Activated CD4-positive, alpha-beta T cell treated with anti-CD3 and anti-CD28 coated beads for 1 hour (primary cell): ENCODE measurements around the gene IFIT1.
"Not testable (repeated sequence)": the region's sequence is repeated elsewhere in the genome, so short reads cannot be mapped to it uniquely, and the experiment has no call there.

Experiments used
- DNase-seq: peaks from one replicate; pipeline ENCODE4 v3.0.0-alpha.2; 2020

IFIT1 gene

GRCh38 chr10:89367529-89367928 is 24.9 kb upstream of the IFIT1 start:
- DNase-seq: no peak

DNA sequence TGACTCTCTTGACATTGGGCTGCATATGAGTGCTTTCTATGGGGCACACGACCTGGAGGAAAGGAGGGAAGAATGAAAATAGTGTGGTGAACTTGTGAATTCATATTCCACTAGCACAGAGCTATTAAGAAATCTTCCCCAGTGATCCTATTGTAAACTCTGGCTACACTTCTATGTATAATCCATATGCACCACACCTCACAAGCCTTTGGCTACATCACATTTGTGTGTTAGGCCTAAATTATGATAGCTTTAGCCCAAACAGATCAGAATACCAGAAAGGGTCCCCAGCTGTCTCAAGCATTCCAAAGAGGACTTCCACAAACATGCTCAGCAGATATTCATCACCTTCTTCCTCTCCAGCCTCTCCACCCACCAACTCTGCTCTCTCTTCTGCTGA is 24.3 kb upstream of the IFIT1 start:
- DNase-seq: no peak

GRCh38 chr10:89369156-89370105 is 23.0 kb upstream of the IFIT1 start:
- no peak for DNase-seq

DNA sequence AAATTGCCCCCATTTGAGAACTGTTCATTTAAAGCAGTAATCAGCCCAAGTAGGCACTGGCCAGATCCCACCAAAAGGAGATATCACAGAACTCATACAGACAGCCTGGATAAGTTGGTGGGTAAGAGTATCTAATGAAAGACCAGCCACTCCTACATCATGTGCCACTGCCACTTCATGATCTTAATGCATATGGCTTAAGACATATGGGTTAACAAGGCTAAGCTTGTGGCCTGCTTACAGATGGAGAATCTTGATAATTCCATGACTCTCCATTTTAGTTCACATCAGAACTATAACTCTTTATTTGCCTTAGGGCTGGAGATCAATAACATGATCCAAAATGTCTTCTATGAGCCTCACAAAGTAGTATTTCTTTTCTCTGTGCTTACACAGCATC is 21.3 kb upstream of the IFIT1 start:
- DNase-seq: no peak

- no peak for DNase-seq
Observed at GRCh38 chr10:89371987-89372386, 20.4 kb upstream of the IFIT1 start.

DNA sequence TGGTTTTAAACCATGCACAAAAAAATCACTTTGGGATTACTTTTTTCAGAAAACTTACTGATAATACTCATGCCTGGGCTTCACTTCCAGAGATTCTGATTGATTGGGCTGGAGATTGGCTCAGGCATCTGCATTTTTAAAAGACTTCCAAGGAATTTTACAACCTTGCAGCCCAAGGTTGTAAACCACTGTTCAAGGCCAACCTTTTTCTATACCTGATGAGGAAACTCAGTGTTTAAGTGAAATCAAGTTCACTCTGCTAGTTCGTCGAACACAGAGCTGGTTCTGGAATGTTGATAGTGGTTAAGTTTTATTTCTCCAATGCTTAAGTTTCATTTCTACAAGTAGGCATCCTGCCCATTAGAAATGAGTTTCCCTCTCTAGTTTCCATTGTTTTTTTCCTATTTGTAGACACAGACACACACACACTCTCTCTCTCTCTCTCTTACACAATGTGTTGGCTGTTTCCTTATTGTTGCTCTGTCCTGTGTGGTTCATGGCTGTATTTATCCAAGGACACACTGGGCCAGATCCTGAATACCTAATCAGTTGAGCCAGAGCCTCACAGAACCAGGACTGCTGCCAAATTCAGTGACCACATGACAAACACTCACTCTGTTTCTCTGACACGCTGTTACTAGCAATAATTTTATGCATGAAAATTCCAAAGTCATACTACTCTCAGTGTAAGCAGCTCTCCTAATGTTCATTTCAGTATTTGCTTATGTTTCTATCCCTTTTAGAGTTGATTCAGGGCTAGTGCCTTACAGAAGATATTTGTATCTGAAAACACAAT is 18.3 kb upstream of the IFIT1 start:
- no peak for DNase-seq

- no peak for DNase-seq
Observed at GRCh38 chr10:89374713-89375141, 17.7 kb upstream of the IFIT1 start.

DNA sequence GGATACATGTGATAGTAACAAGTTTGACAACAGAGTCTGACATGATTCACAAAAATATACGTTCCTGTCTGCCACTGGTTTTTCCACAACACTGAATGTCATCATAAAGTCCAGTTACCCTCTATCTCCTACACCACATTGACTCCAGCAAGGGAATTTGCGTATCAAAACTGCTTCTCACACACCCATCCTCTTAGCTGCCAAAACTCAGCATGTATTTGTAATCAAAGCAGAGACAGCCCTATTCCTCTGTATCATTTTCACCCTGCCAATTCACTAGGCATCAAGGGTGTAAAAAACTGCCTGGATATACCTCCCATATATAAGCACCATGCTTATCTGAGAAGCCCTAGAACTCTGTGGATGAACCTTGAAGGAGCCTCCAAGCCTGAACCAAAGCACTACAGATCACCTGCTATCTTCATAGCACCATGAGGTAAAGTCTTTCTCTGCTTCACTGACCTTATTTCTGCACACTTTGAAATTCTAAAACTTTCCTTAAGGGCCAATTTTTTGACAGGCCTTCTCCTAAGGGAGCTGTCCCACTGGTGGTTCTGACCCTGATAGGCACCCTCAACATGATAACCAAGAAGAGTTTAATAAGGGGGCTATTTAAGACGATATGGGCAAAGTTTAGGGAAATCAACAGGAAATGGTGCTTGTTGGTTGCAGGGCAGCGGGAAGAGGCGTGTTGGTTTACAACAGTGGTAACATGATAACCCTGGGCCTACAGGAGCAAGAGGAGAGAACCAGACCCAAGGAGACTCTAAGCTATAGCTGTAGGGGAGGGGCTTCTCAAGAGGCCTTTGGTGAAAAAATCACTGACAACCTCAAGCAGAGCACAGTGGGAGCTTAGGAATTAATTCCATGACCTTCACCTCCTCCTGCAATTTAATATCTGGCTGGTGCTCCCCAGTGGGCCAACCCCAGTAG is 14.5 kb upstream of the IFIT1 start, which contains the start of gene IFIT1B:
IFIT1B (plus strand) TSS at position 352 of the 933 bp plus-strand sequence; CDS start at position 432, 80 bp downstream.
- no peak for DNase-seq

DNA sequence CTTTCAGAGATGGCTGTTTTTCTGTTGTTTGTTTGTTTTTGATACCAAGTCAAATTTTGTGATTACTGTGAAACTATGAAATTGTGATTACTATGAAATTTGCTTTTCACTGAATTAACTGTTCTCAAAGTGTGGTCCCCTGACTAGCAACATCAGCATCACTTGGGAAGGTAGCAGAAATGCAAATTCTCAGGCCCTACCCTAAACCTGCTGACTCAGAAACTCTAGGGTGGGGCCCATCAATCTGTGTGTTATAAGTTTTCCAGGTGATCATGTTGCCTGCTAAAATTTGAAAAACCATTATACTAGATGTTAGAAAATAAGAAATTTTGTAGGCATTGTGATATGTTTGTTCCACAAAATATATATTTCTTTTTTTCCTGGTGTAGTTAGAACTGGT is 13.3 kb upstream of the IFIT1 start:
- DNase-seq: no peak

GRCh38 chr10:89382757-89383156 is 9.7 kb upstream of the IFIT1 start:
- no peak for DNase-seq

- no peak for DNase-seq
Observed at GRCh38 chr10:89384474-89385340, 7.7 kb upstream of the IFIT1 start.

GRCh38 chr10:89388806-89389205 is 3.6 kb upstream of the IFIT1 start:
- DNase-seq: no peak

DNA sequence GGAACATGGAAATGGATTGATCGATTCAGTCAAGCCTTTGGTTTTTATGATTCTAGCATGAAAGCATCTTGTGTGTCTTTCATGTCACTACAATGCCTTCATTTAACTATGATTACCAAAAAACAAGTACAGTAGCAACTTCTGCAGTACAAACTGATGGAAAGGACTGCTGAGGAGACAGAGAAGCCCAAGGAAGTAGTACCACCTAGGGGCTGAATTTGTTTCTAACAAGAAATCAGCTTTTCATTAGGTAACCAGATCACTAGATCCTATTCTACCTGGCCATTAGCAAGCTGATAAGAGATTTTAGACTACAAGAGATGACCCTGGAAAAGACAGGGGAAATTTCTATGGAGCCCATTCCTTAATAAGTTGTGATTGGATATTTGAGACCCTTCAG is 3.2 kb upstream of the IFIT1 start:
- DNase-seq: no peak

- no peak for DNase-seq
Observed at GRCh38 chr10:89390476-89391225, 1.8 kb upstream of the IFIT1 start.

DNA sequence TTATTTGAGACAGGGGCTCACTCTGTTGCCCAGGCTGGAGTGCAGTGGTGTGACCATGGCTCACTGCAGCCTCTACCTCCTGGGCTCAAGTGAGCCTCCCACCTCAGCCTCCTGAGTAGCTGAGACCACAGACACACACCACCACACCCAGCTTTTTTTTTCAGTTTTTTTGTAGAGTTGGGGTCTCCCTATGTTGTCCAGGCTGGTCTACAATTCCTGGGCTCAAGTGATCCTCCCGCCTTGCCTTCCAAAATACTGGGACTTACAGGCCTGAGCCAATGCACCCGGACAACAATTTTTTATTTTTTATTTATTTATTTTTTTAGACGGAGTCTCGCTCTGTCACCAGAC is 1.2 kb upstream of the IFIT1 start:
- DNase-seq: not testable (repeated sequence)

DNA sequence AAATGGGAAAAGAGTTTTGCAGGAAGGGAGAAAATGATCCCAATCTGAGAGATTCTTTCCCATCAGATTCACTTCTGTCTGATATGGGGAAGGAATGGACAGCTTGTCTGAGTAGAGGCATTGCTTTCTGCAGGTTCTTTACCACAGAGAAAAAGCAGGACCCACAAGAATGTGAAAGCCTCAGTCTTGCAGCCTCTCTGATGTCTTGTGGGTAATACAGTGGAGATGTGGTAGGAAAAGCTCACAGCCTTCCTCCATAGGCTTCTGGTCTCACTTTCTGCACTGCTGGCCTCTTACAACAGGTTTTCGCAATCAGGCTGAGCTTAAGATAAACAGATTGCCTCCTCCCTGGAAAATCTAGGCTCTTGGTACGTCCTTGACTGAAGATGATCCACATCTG is 551 bp downstream of the IFIT1 start:
- DNase-seq: no peak

DNA sequence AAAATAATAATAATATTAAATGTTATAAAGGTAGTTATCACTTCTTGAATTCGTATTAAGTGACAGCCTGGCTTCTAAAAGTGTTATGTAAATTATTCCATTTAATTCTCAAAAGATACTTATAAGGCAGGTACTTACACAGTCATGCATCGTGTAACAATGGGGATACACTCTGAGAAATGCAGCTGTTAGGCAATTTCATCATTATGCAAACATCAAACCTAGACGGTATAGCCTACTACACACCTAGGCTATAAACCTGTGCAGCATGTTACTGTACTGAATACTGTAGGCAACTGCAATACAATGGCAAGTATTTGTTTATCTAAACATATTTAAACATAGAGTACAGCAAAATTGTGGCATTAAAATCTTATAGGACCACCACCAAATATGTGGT is 1.5 kb downstream of the IFIT1 start:
- no peak for DNase-seq

DNA sequence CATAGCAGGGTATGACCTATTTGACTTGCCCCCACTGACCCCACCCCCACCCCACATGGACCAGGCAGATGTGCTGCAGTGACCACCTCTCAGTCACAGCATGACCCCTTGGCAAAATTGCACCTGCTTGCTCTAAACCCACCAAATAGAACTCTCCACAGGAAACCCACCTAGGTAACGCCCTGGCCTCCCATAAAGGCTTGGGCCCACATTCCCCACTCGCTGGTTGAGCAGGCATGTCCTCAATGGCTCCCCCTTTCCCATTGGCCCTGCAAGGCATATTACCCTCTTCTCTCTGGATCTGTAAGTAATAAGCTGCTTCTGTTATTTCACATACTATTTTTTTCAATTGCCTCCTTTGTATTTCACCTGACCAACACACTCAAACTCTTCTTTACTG is 2.7 kb downstream of the IFIT1 start:
- no peak for DNase-seq

DNA sequence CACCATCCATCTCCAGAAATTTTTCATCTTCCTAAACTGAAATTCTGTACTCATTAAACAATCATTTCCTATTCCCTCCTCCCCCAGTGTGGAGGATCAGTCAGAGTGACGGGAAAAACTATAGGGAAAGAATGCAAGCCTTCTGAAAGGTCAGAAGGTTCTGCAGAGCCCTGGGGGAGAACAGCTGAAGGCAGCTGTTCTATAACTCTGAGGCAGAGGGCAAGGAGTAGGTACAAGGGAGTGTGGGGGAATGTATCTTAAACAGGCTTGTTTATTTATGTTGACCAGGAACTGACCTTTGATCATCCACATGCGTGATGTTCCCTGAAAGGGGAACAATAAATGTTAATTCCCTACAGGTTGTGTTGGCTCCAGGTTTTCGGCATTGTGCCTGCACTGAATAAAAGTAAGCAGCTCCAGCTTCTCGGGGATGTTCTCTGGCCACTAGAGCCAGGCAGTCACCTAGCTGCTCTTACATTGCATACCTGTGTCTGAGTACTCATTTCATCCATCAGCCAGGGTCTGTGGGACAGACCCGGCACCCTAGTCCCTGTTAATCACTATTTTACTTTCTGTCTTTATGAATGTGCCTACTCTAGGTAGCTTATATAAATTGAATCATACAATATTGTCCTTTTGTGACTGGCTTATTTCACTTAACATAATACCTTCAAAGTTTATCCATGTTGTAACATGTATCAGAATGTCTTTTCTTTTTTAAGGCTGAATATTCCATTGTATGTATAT is 5.8 kb downstream of the IFIT1 start:
- no peak for DNase-seq

DNA sequence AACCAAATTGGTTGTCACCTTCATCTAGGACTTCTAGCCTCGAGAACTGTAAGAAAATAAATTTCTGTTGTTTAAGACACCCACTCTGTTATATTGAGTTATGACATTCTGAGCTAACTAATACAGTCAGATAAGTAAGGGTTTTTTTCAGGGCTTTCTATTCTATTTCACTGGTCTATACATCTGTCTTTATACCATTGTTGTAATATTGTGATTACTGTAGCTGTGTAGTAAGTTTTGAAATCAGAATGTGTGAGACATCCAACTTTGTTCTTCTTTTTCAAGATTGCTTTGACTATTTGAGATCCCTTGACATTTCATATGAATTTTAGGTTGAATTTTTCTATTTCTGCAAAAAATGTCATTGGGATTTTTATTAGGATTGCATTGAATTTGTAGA is 7.5 kb downstream of the IFIT1 start:
- DNase-seq: no peak
